DOHH2 (cell line): ENCODE data around the gene ZSCAN21.

Source experiments
- H3F3A ChIP-seq: fragments of 200-600 bp; sonication (generic), shearing (Covaris generic); 2 replicates; pipeline ENCODE4 v1.6.0; 2016; ENCODE audit warnings: antibody characterized with exemption, mild to moderate bottlenecking; ENCODE audit not compliant: control insufficient read depth, insufficient read depth
- H3K27ac ChIP-seq: fragments of 200-600 bp; sonication (generic); 2 replicates; pipeline ENCODE4 v1.5.1; 2014; ENCODE audit warnings: low read depth, mild to moderate bottlenecking, low read length, moderate library complexity
- H3K27me3 ChIP-seq: fragments of 200-600 bp; sonication (generic); 2 replicates; pipeline ENCODE4 v1.6.1; 2014; ENCODE audit warnings: mild to moderate bottlenecking, low read length, mixed read lengths; ENCODE audit not compliant: control insufficient read depth
- H3K36me3 ChIP-seq: fragments of 200-600 bp; sonication (generic); 2 replicates; pipeline ENCODE4 v1.6.1; 2014; ENCODE audit warnings: mild to moderate bottlenecking, low read length, moderate library complexity, mixed read lengths; ENCODE audit not compliant: control insufficient read depth
- H3K4me1 ChIP-seq: fragments of 200-600 bp; sonication (generic); 2 replicates; pipeline ENCODE4 v1.6.1; 2014; ENCODE audit warnings: mild to moderate bottlenecking, low read length, mixed read lengths; ENCODE audit not compliant: control insufficient read depth
- H3K4me2 ChIP-seq: fragments of 200-600 bp; sonication (generic); 2 replicates; pipeline ENCODE4 v1.6.0; 2014; ENCODE audit warnings: mild to moderate bottlenecking, low read length, moderate library complexity
- H3K4me3 ChIP-seq: fragments of 200-600 bp; sonication (generic); 2 replicates; pipeline ENCODE4 v1.5.1; 2014; ENCODE audit warnings: mild to moderate bottlenecking, low read length, mixed read lengths
- H3K79me2 ChIP-seq: fragments of 200-600 bp; sonication (generic); 2 replicates; pipeline ENCODE4 v1.6.1; 2014; ENCODE audit warnings: mild to moderate bottlenecking, low read length, mixed read lengths; ENCODE audit not compliant: control insufficient read depth
- H3K9me2 ChIP-seq: fragments of 200-600 bp; sonication (generic); replicated peaks from 2 replicates; pipeline ENCODE4 v1.6.1; 2014; ENCODE audit warnings: mild to moderate bottlenecking, low read length, mixed read lengths; ENCODE audit not compliant: control insufficient read depth
- H3K9me3 ChIP-seq: fragments of 200-600 bp; sonication (generic); 2 replicates; pipeline ENCODE4 v1.6.1; 2014; ENCODE audit warnings: antibody characterized with exemption, low read length, mixed read lengths; ENCODE audit not compliant: control insufficient read depth, insufficient read depth
- H4K20me1 ChIP-seq: fragments of 200-600 bp; sonication (generic); 2 replicates; pipeline ENCODE4 v1.6.0; 2014; ENCODE audit warnings: low read depth, mild to moderate bottlenecking, antibody characterized with exemption, low read length, moderate library complexity; ENCODE audit not compliant: control insufficient read depth, insufficient read depth
- EZH2phosphoT487 ChIP-seq: fragments of 200-600 bp; sonication (generic); IDR thresholded peaks from 2 replicates; pipeline ENCODE4 v1.6.1; 2017; ENCODE audit warnings: borderline replicate concordance, mild to moderate bottlenecking, antibody characterized with exemption, low read length, moderate library complexity, mixed read lengths
- TF ChIP-seq, protein P1 (sequence below): fragments of 200-600 bp; sonication (generic); IDR thresholded peaks from one replicate; pipeline ENCODE4 v1.5.1; 2014; ENCODE audit warnings: antibody characterized with exemption, mild to moderate bottlenecking, low read depth, low read length; ENCODE audit not compliant: poor library complexity, severe bottlenecking

Gene ZSCAN21

DNA sequence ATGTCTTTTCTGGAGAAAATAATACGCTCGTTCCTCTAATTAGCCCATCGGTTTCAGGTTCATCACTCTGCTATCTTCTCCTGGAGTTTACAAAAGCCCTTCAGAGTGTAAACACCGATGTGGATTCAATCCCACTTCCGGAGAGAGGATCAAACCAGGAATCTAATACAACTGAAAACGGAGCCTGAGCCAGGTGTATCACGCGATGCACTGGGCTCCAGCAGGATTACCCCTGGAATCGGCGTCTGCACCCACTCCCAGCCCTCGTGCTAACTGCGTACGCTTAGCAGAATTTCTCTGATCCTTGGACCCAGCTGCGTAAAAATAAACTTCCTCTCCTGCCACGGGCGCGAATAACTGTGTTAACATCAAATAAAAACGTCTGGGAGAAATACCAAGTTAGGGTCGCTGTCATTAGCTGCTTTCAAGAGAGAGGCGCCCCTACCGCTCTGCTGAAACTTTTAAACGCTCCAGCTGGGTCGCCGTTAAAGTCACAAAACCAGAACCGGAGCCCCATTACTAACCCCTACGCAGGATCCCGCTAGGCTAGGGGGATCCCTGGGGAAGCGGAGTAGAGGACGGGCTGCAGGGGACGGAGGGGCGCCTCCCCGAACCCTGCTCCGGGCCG lies 31.4 kb downstream of the ZSCAN21 start:
- H3F3A ChIP-seq = peaks cover 19% of the 10 kb centered on the region
- peaks cover 39% of the 10 kb centered on the region for H3K79me2 ChIP-seq
- H3K4me1 ChIP-seq = peaks cover 24% of the 10 kb centered on the region
- H3K9me2 ChIP-seq = no peaks in the 10 kb centered on the region
- H4K20me1 ChIP-seq = peaks cover 11% of the 10 kb centered on the region; the same call in 1 of the 2 replicates
- H3K27ac ChIP-seq = no peak overlapping the region
- peaks cover 7% of the 10 kb centered on the region; the same call in 1 of the 2 replicates for H3K27me3 ChIP-seq
- H3K36me3 ChIP-seq = peaks cover 25% of the 10 kb centered on the region
- peak overlapping the region; percentile 79 for H3K4me3 ChIP-seq
- H3K4me2 ChIP-seq = peak overlapping the region; percentile 82
- no peaks in the 10 kb centered on the region for H3K9me3 ChIP-seq
- no peak for TF ChIP-seq EZH2phosphoT487

DNA sequence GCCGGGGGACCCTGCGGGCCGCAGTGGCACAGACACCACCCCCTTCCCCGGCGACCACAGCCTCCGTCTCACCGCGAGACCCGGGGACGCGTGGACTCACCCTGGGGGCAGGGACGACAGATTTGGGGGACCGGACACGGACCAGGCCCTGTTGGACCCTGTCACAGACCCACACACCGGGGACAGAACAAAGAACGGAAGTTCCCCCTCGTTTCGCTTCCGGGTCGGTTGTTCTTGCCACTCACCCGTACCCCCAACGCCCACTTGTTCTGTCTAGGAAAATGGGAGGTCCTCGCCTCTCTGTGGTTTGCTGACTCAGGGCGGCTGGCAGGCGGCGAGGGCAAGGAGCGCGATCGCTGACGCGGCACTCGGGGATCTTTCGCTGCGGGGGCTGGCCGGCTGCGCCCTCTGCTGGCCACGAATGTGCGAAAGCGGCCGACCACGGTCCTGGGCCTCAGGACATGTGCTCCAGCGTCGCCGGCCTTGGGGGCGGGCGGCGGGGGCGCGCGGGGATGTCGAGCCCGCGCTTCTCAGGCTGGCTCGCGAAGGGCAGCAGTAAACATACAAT lies 32.0 kb downstream of the ZSCAN21 start, which contains the start of gene ZNF3:
ZNF3 (minus strand) TSS at position 189 of the 568 bp plus-strand sequence. CDS start 4,366 bp downstream, outside the sequence.
- H3K4me2 ChIP-seq = peak within 1 kb of the TSS; percentile 82
- TF ChIP-seq, protein P1, sequence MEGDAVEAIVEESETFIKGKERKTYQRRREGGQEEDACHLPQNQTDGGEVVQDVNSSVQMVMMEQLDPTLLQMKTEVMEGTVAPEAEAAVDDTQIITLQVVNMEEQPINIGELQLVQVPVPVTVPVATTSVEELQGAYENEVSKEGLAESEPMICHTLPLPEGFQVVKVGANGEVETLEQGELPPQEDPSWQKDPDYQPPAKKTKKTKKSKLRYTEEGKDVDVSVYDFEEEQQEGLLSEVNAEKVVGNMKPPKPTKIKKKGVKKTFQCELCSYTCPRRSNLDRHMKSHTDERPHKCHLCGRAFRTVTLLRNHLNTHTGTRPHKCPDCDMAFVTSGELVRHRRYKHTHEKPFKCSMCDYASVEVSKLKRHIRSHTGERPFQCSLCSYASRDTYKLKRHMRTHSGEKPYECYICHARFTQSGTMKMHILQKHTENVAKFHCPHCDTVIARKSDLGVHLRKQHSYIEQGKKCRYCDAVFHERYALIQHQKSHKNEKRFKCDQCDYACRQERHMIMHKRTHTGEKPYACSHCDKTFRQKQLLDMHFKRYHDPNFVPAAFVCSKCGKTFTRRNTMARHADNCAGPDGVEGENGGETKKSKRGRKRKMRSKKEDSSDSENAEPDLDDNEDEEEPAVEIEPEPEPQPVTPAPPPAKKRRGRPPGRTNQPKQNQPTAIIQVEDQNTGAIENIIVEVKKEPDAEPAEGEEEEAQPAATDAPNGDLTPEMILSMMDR = peak; percentile 99
- no peak for TF ChIP-seq EZH2phosphoT487

DNA sequence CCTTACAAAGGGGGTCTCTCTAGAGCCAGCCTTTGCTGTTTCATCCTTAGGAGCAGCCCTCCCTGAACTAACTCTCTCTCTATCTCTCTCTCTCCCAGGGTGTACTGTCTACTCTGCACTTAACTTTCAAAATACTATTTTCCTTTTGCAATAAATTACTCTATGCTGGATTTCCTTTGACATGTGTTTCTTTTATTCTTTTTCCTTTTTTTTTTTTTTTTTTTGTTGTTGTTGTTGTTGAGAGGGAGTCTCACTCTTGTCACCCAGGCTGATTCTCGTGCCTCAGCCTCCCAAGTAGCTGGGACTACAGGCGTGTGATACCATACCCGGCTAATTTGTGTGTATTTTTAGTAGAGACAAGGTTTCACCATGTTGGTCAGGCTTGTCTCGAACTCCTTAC lies 33.4 kb downstream of the ZSCAN21 start:
- H3K4me2 ChIP-seq = peak overlapping the region; percentile 82
- no peaks in the 10 kb centered on the region for H3K9me3 ChIP-seq
- H3K27ac ChIP-seq = peak overlapping the region; percentile 19
- peaks cover 11% of the 10 kb centered on the region; the same call in 1 of the 2 replicates for H4K20me1 ChIP-seq
- H3K4me1 ChIP-seq = peaks cover 27% of the 10 kb centered on the region
- TF ChIP-seq, protein P1 = no peak
- no peak for TF ChIP-seq EZH2phosphoT487
- H3K27me3 ChIP-seq = peaks cover 7% of the 10 kb centered on the region; the same call in 1 of the 2 replicates
- no peaks in the 10 kb centered on the region for H3K9me2 ChIP-seq
- peak overlapping the region; percentile 79 for H3K4me3 ChIP-seq
- H3F3A ChIP-seq = peaks cover 19% of the 10 kb centered on the region
- peaks cover 36% of the 10 kb centered on the region for H3K79me2 ChIP-seq
- peaks cover 12% of the 10 kb centered on the region for H3K36me3 ChIP-seq

More for the DNA sequence above, 32.0 kb downstream of the ZSCAN21 start, which contains the start of gene ZNF3:
- no peaks in the 10 kb centered on the region for H3K9me3 ChIP-seq
- H3K27ac ChIP-seq = peak within 1 kb of the TSS; percentile 42
- H3F3A ChIP-seq = peaks cover 19% of the 10 kb centered on the region
- H3K9me2 ChIP-seq = no peaks in the 10 kb centered on the region
- peaks cover 19% of the 10 kb centered on the region for H3K36me3 ChIP-seq
- H3K4me3 ChIP-seq = peak within 1 kb of the TSS; percentile 79
- peaks cover 24% of the 10 kb centered on the region for H3K4me1 ChIP-seq
- H3K27me3 ChIP-seq = peaks cover 7% of the 10 kb centered on the region; the same call in 1 of the 2 replicates
- H4K20me1 ChIP-seq = peaks cover 11% of the 10 kb centered on the region; the same call in 1 of the 2 replicates
- peaks cover 39% of the 10 kb centered on the region for H3K79me2 ChIP-seq

GRCh38 chr7:100085515-100085914 lies 35.9 kb downstream of the ZSCAN21 start:
- Histone ChIP-seq H3K4me3 (no peak overlapping the region), H3K79me2 (peaks cover 35% of the 10 kb centered on the region), H3K9me2 (no peaks in the 10 kb centered on the region), H3K4me2 (no peak overlapping the region), H4K20me1 (no peaks in the 10 kb centered on the region), H3K4me1 (peaks cover 41% of the 10 kb centered on the region), H3K27me3 (peaks cover 7% of the 10 kb centered on the region; the same call in 1 of the 2 replicates), H3K36me3 (peaks cover 11% of the 10 kb centered on the region), H3F3A (peaks cover 27% of the 10 kb centered on the region), H3K27ac (no peak overlapping the region), H3K9me3 (no peaks in the 10 kb centered on the region)
- TF ChIP-seq, protein P1 = no peak
- TF ChIP-seq EZH2phosphoT487 = no peak
